GM06990 (cell line): ENCODE measurements around the gene ODAD4.

Experiments
- DNase-seq: peaks from one replicate; pipeline ENCODE4 v3.0.0-alpha.2; 2011; ENCODE audit not compliant: insufficient read length; ENCODE audit errors: extremely low read depth
- H3K27me3 ChIP-seq: replicated peaks from 2 replicates; pipeline ENCODE4 v1.6.0; 2011; ENCODE audit warnings: low read length; ENCODE audit not compliant: control insufficient read depth, insufficient read depth
- H3K36me3 ChIP-seq: 2 replicates; pipeline ENCODE4 v1.5.1; 2011; ENCODE audit warnings: low read length; ENCODE audit not compliant: control insufficient read depth, insufficient read depth
- H3K4me3 ChIP-seq: replicated peaks from 2 replicates; pipeline ENCODE4 v1.5.1; 2011; ENCODE audit warnings: low read depth, mild to moderate bottlenecking, control low read depth, low read length
- CTCF ChIP-seq: IDR thresholded peaks from 2 replicates; pipeline ENCODE4 v1.5.1; 2011; ENCODE audit warnings: low read length, control low read depth, mild to moderate bottlenecking, inconsistent platforms; ENCODE audit not compliant: insufficient read depth, poor library complexity, severe bottlenecking

Gene ODAD4

DNA sequence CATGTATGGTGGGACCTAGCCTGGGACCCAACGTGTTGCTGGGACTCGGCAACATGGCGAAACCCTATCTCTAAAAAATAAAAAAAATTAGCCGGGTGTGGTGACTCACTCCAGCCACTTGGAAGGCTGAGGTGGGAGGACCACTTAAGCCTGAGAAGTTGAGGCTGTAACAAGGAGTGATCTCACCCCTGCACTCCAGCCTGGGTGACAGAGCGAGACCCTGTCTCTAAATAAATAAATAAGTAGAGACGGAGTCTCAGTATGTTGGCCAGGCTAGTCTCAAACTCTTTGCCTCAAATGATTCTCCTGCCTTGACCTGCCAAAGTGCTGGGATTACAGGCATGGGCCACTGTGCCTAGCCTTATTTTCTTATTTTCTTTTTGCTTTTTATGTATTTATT is 26.1 kb downstream of the ODAD4 start:
- Histone ChIP-seq H3K36me3 (no peaks in the 10 kb centered on the region), H3K27me3 (no peaks in the 10 kb centered on the region), H3K4me3 (no peak overlapping the region)
- TF ChIP-seq CTCF, result no peak
- no peak for DNase-seq

DNA sequence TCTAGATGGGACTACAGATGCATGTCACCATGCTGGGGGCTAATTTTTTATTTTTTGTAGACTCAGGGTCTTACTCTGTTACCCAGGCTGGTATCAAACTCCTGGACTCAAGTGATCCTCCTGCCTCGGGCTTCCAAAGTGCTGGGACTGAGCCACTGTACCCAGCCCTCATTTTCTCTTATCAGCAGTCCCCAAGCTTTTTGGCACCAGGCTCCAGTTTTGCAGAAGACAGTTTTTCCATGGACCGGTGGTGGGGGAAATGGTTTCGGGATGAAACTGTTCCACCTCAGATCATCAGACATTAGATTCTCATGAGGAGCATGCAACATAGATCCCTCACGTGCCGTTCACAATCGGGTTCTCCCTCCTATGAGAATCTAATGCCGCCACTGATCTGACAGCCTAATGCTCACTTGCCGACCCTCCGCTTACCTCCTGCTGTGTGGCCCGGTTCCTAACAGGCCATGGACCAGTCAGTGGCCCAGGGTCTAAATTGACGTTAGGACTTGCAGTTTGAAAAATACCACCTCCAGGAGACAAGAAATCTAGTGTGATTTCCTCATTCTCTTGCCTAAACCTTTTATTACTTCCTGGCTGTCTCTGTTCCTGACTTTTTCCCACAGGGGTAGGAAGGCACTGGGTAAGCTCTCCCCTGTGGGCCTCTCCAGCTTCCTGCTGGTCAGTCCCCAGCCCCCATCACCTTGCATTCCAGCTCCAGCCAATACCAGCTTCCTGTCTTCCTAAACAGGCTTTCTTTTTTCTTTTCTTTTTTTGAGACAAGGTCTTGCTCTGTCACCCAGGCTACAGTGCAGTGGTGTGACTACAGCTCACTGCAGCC is 26.8 kb downstream of the ODAD4 start:
- Histone ChIP-seq H3K36me3 (no peaks in the 10 kb centered on the region), H3K27me3 (no peaks in the 10 kb centered on the region), H3K4me3 (no peak overlapping the region)
- no peak for DNase-seq
- TF ChIP-seq CTCF, result no peak

DNA sequence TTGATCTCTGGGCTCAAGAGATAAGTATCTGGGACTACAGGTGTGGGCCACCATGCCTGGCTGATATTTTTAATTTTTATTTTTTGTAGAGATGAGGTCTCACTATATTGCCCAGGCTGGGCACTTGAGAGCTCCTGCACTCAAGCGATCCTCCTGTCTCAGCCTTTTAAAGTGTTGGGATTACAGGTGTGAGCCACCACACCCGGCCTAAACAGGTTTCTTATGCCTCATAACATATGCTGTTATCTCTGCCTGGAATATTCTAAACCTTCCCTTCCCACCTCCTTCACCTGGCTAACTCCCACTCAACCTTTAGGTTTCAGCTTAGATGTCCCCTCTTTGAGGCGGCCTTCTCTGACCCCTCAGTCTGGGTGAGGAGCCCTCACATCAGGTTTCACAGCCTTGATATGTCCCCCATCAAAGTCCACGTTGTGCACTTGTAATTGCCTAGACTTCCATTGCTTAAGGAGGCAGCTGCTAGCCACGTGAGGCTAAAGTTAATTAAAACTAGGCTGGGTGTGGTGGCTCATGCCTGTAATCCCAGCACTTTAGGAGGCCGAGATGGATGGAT is 27.5 kb downstream of the ODAD4 start:
- no peak for DNase-seq
- Histone ChIP-seq H3K4me3 (no peak overlapping the region), H3K36me3 (no peaks in the 10 kb centered on the region), H3K27me3 (no peaks in the 10 kb centered on the region)
- TF ChIP-seq CTCF, result no peak

DNA sequence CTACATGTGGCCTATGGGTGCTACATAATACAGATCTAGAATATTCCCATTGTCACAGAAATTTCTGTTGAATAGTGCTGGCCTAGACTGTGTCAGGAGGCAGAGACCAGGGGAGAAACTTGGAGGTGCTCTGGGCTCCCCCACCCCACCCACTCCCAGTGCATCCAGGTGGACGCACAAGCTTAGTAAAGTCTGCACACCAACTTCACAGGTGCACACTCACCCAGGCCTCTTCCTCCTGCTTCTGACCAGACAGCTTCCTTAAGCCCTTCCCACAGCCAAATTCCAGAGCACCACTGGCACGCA is 28.6 kb downstream of the ODAD4 start:
- H3K36me3 ChIP-seq, result no peaks in the 10 kb centered on the region
- no peak for DNase-seq
- TF ChIP-seq CTCF, result no peak
- no peaks in the 10 kb centered on the region for H3K27me3 ChIP-seq
- no peak overlapping the region for H3K4me3 ChIP-seq

GRCh38 chr17:41959336-41960095 is 29.1 kb downstream of the ODAD4 start:
- DNase-seq, result no peak
- no peak overlapping the region for H3K4me3 ChIP-seq

More at GRCh38 chr17:41959336-41960095, 29.1 kb downstream of the ODAD4 start:
- no peaks in the 10 kb centered on the region for H3K36me3 ChIP-seq
- peak; percentile 49 for TF ChIP-seq CTCF
- H3K27me3 ChIP-seq, result no peaks in the 10 kb centered on the region
